Measurements from ENCODE around the gene FOXO4.
A peak's percentile ranks its signal among the peaks of the same experiment; 100 is the strongest.

FOXO4 gene

GRCh38 chrX:71081330-71082123, 14.1 kb upstream of the FOXO4 start:
- TF ChIP-seq MAX (IDR thresholded peaks at IDR 0.05) (no peak), EGR1 (IDR thresholded peaks at IDR 0.05) (no peak), EP300 (IDR thresholded peaks at IDR 0.05; ENCODE audit: borderline replicate concordance) (no peak), NFIC (IDR thresholded peaks at IDR 0.05) (0 out of 2 replicates have a peak, but pooled peaks have one; percentile 17), FOXM1 (IDR thresholded peaks at IDR 0.05; ENCODE audit: borderline replicate concordance, low read depth) (no peak), ZBTB7A (IDR thresholded peaks at IDR 0.05; ENCODE audit: low read depth) (no peak), RAD21 (IDR thresholded peaks at IDR 0.05; ENCODE audit: low read depth) (no peak)

DNA sequence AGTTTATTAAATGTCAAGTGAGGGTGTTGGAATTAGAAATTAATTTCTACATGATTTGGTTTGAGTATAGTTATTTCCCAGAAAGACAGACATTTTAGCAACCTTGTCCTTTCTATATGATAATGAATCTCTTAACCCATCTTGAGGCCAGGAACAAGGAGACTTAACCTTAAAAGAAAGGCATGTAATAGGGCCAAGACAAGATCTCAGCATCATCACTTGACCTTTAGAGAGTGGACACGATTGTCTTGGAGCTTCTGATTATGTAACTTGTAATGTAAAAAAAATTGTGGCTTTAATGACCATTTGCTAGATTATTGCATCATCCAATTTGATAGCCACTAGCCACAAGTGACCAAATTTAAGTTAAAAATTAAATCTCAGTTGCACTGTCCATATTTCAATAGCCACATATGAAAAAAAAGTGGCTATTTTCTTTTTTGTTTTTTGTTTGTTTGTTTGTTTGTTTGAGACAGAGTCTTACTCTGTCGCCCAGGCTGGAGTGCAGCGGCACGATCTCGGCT, 13.5 kb upstream of the FOXO4 start:
- TF ChIP-seq NFIC (IDR thresholded peaks at IDR 0.05) (no peak), CEBPB (IDR thresholded peaks at IDR 0.05) (no peak), TEAD4 (IDR thresholded peaks at IDR 0.05) (no peak)

DNA sequence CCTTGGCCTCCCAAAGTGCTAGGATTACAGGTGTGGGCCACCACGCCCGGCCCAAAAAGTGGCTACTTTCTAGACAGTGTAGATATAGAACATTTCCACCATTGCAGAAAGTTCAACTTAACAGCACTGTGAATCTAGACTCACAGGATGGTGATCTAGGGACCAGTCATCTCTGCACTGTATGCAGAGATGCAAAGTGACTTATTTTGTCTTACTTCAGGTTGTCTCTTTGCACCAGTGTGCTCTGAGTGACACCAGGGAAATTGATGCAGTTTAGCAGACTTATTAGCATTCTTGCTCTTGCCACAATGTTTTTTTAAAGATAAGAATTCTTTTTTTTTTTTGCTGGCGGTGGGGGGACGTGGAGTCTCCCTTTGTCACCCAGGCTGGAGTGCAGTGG, 12.8 kb upstream of the FOXO4 start:
- TF ChIP-seq TEAD4 (IDR thresholded peaks at IDR 0.05) (no peak), ZBTB7A (IDR thresholded peaks at IDR 0.05; ENCODE audit: low read depth) (no peak), USF1 (IDR thresholded peaks at IDR 0.05) (no peak), RAD21 (IDR thresholded peaks at IDR 0.05; ENCODE audit: low read depth) (no peak), EP300 (IDR thresholded peaks at IDR 0.05; ENCODE audit: borderline replicate concordance) (no peak), NFIC (IDR thresholded peaks at IDR 0.05) (no peak), CEBPB (IDR thresholded peaks at IDR 0.05) (no peak), TAF1 (IDR thresholded peaks at IDR 0.05; ENCODE audit: low read depth) (no peak), YY1 (IDR thresholded peaks at IDR 0.05; ENCODE audit: low read depth) (no peak), MAX (IDR thresholded peaks at IDR 0.05) (no peak), TCF12 (IDR thresholded peaks at IDR 0.05; ENCODE audit: low read depth) (no peak), FOXM1 (IDR thresholded peaks at IDR 0.05; ENCODE audit: borderline replicate concordance, low read depth) (no peak), CREB1 (IDR thresholded peaks at IDR 0.05; ENCODE audit: low read depth) (no peak), EGR1 (IDR thresholded peaks at IDR 0.05) (no peak)
- TF ChIP-seq, protein P1, sequence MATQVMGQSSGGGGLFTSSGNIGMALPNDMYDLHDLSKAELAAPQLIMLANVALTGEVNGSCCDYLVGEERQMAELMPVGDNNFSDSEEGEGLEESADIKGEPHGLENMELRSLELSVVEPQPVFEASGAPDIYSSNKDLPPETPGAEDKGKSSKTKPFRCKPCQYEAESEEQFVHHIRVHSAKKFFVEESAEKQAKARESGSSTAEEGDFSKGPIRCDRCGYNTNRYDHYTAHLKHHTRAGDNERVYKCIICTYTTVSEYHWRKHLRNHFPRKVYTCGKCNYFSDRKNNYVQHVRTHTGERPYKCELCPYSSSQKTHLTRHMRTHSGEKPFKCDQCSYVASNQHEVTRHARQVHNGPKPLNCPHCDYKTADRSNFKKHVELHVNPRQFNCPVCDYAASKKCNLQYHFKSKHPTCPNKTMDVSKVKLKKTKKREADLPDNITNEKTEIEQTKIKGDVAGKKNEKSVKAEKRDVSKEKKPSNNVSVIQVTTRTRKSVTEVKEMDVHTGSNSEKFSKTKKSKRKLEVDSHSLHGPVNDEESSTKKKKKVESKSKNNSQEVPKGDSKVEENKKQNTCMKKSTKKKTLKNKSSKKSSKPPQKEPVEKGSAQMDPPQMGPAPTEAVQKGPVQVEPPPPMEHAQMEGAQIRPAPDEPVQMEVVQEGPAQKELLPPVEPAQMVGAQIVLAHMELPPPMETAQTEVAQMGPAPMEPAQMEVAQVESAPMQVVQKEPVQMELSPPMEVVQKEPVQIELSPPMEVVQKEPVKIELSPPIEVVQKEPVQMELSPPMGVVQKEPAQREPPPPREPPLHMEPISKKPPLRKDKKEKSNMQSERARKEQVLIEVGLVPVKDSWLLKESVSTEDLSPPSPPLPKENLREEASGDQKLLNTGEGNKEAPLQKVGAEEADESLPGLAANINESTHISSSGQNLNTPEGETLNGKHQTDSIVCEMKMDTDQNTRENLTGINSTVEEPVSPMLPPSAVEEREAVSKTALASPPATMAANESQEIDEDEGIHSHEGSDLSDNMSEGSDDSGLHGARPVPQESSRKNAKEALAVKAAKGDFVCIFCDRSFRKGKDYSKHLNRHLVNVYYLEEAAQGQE (IDR thresholded peaks at IDR 0.05; ENCODE audit: low read depth): no peak

DNA sequence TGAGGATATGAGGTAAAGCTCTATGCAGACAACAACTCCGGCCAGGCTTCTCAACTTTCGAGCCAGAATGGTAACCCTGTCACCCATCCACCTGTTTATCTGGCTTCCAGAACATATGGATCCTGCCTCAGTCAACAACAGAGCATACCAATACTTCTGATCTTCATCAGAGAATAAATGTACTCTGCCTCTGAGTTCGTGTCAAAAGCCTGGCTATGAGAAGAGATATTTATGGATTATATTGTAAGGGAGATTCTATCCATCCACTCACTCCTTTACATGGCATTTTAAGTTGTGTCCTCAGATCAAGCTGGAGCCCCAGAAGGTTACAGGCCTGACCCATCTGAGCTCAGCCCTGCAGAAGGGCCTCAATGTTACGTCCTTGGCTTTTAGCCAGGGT, 9.8 kb upstream of the FOXO4 start:
- TF ChIP-seq EGR1 (IDR thresholded peaks at IDR 0.05) (no peak), EP300 (IDR thresholded peaks at IDR 0.05; ENCODE audit: borderline replicate concordance) (no peak), TEAD4 (IDR thresholded peaks at IDR 0.05) (no peak), YY1 (IDR thresholded peaks at IDR 0.05; ENCODE audit: low read depth) (no peak), TAF1 (IDR thresholded peaks at IDR 0.05; ENCODE audit: low read depth) (no peak), FOXM1 (IDR thresholded peaks at IDR 0.05; ENCODE audit: borderline replicate concordance, low read depth) (no peak), MAX (IDR thresholded peaks at IDR 0.05) (no peak), RAD21 (IDR thresholded peaks at IDR 0.05; ENCODE audit: low read depth) (no peak), NFIC (IDR thresholded peaks at IDR 0.05) (no peak), USF1 (IDR thresholded peaks at IDR 0.05) (no peak), CREB1 (IDR thresholded peaks at IDR 0.05; ENCODE audit: low read depth) (no peak), ZBTB7A (IDR thresholded peaks at IDR 0.05; ENCODE audit: low read depth) (no peak), TCF12 (IDR thresholded peaks at IDR 0.05; ENCODE audit: low read depth) (no peak), CEBPB (IDR thresholded peaks at IDR 0.05) (no peak)
- TF ChIP-seq, protein P1 (IDR thresholded peaks at IDR 0.05; ENCODE audit: low read depth): no peak

DNA sequence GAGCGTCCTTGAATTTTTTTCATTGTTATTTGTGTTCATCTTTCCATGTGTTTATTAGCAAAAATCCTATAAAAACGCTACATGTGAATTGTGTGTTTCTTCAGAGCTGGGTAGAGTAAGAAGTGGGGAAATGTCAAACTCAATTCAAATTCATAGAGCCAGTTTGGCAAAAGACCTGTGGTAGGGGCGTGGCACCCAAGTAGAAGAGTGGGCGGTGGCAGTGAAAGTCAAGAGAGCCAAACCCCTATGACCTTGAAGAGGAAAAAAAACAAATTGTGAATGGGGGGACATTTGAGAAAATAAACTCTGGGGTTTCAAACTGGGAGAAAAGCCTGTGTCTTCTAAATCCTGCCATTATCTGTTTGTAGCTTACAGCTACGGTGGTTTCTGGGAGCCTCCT, 4.4 kb upstream of the FOXO4 start:
- TF ChIP-seq YY1 (IDR thresholded peaks at IDR 0.05; ENCODE audit: low read depth) (no peak), EGR1 (IDR thresholded peaks at IDR 0.05) (no peak), CREB1 (IDR thresholded peaks at IDR 0.05; ENCODE audit: low read depth) (no peak), TEAD4 (IDR thresholded peaks at IDR 0.05) (no peak), NFIC (IDR thresholded peaks at IDR 0.05) (no peak), CEBPB (IDR thresholded peaks at IDR 0.05) (no peak), FOXM1 (IDR thresholded peaks at IDR 0.05; ENCODE audit: borderline replicate concordance, low read depth) (no peak), EP300 (IDR thresholded peaks at IDR 0.05; ENCODE audit: borderline replicate concordance) (no peak), MAX (IDR thresholded peaks at IDR 0.05) (no peak), ZBTB7A (IDR thresholded peaks at IDR 0.05; ENCODE audit: low read depth) (no peak)
- TF ChIP-seq, protein P1 (IDR thresholded peaks at IDR 0.05; ENCODE audit: low read depth): no peak

Measured in Ishikawa (cell line).